HepG2 (cell line): ENCODE data around the gene SLC25A5.

ENCODE experiments used
- CBX2 ChIP-seq, 2 experiments: fragments of 200-600 bp in 1 of 2; sonication (generic); formaldehyde crosslinking in 1 of 2; IDR thresholded peaks; 2 replicates each; pipeline versions ENCODE4 v1.7.0 to v1.8.1; 2018 to 2022; ENCODE audit warnings: low read depth in 2 of 2, low read length in 1 of 2, mild to moderate bottlenecking in 1 of 2, missing genetic modification reagents in 1 of 2
- CREM ChIP-seq, 2 experiments: sonication (generic) in 1 of 2; formaldehyde crosslinking in 1 of 2; IDR thresholded peaks; 2 replicates each; pipeline versions ENCODE4 v1.4.0 to v1.6.1; 2016 to 2020; ENCODE audit warnings: antibody characterized with exemption in 1 of 2, mild to moderate bottlenecking in 1 of 2, missing genetic modification reagents in 1 of 2
- ESRRA ChIP-seq: sonication (generic); formaldehyde crosslinking; IDR thresholded peaks from 2 replicates; pipeline ENCODE4 v1.5.1; 2020; ENCODE audit warnings: mild to moderate bottlenecking, low read depth, missing genetic modification reagents
- GLI4 ChIP-seq: sonication (generic); formaldehyde crosslinking; IDR thresholded peaks from 2 replicates; pipeline ENCODE4 v1.5.1; 2020; ENCODE audit warnings: missing genetic modification reagents, mild to moderate bottlenecking, moderate library complexity, borderline replicate concordance
- KDM5A ChIP-seq: fragments of 200-600 bp; sonication (generic); IDR thresholded peaks from 2 replicates; pipeline ENCODE4 v1.7.0; 2018; ENCODE audit warnings: antibody characterized with exemption, mild to moderate bottlenecking, low read length, borderline replicate concordance
- NCOR1 ChIP-seq: fragments of 200-600 bp; sonication (generic); IDR thresholded peaks from 2 replicates; pipeline ENCODE4 v1.7.0; 2017; ENCODE audit warnings: antibody characterized with exemption, low read length, borderline replicate concordance
- POLR2AphosphoS5 ChIP-seq: IDR thresholded peaks from 2 replicates; pipeline ENCODE4 v1.6.1; 2012; ENCODE audit warnings: low read depth, low read length
- TCF7 ChIP-seq: sonication (generic); IDR thresholded peaks from 2 replicates; pipeline ENCODE4 v1.6.1; 2016; ENCODE audit warnings: antibody characterized with exemption, low read depth
- ZNF317 ChIP-seq: sonication (generic); formaldehyde crosslinking; IDR thresholded peaks from 2 replicates; pipeline ENCODE4 v1.5.0; 2020; ENCODE audit warnings: mild to moderate bottlenecking, missing genetic modification reagents
- ZNF737 ChIP-seq: sonication (generic); formaldehyde crosslinking; IDR thresholded peaks from 2 replicates; pipeline ENCODE4 v1.5.0; 2020; ENCODE audit warnings: missing genetic modification reagents, mild to moderate bottlenecking, borderline replicate concordance
- TF ChIP-seq, protein P1 (sequence below): sonication (generic); formaldehyde crosslinking; conservative IDR thresholded peaks from 2 replicates; pipeline ENCODE4 v1.4.0; 2020; ENCODE audit warnings: missing genetic modification reagents
- TF ChIP-seq, protein P2 (sequence below): sonication (generic); formaldehyde crosslinking; IDR thresholded peaks from 2 replicates; pipeline ENCODE4 v1.5.0; 2020; ENCODE audit warnings: mild to moderate bottlenecking, missing genetic modification reagents, moderate library complexity
- TF ChIP-seq, protein P3 (sequence below), 2 experiments: fragments of 450-650 bp in 1 of 2; sonication (generic) in 1 of 2; formaldehyde crosslinking; IDR thresholded peaks; 2 replicates each; pipeline versions ENCODE4 v1.5.0 to v1.8.0; 2020 to 2022; ENCODE audit warnings: mild to moderate bottlenecking in 1 of 2, missing genetic modification reagents in 1 of 2
- TF ChIP-seq, protein P4 (sequence below): sonication (generic); formaldehyde crosslinking; IDR thresholded peaks from 2 replicates; pipeline ENCODE4 v1.5.1; 2020; ENCODE audit warnings: mild to moderate bottlenecking, missing genetic modification reagents, moderate library complexity

DNA sequence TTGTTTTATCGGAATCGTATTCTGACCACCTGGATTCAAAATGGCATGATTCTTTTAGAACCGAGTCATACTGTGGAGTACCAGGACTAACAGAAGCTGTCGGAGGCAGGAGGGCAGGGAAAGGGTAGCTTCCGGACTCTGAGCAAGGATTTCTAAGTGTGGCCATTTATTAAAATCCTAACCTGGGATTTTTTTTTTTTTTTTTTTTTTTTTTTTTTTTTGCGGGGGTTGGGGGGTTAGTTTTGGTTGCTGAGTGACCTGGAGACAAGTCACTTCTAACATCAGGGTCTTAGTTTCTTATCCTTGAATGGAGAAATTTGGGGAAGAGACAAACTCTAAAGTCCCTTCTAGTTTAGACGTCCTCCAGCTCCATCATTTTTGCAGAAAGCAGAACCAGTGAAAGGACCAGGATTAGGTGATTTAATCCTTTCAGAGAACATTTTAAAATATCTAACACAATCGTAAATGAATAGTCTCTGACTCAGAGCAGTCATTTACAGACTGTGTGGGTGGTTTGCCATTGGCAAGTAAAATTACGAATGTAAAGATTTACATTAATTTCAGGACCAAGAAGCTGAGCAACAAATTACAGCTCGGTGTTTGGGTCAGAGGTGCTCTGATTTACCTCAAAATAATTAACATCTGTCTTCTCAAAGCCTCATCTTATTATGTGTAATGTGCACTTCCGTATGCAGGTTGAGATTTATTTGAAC lies 7.3 kb downstream of the SLC25A5 start:
- TF ChIP-seq NCOR1 (no peak), ZNF317 (no peak), ESRRA (CRISPR knock-in tag) (no peak), CREM (IDR thresholded peaks at IDR 0.05) (no peak), CREM (CRISPR knock-in tag; IDR thresholded peaks at IDR 0.05) (no peak), KDM5A (no peak), TCF7 (no peak), GLI4 (CRISPR knock-in tag) (no peak), POLR2AphosphoS5 (no peak), CBX2 (IDR thresholded peaks at IDR 0.05; ENCODE audit: low read depth, low read length) (no peak), CBX2 (CRISPR knock-in tag; IDR thresholded peaks at IDR 0.05; ENCODE audit: low read depth) (no peak), ZNF737 (CRISPR knock-in tag) (no peak)
- TF ChIP-seq, protein P1, sequence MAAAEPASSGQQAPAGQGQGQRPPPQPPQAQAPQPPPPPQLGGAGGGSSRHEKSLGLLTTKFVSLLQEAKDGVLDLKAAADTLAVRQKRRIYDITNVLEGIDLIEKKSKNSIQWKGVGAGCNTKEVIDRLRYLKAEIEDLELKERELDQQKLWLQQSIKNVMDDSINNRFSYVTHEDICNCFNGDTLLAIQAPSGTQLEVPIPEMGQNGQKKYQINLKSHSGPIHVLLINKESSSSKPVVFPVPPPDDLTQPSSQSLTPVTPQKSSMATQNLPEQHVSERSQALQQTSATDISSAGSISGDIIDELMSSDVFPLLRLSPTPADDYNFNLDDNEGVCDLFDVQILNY (CRISPR knock-in tag) = no peak
- TF ChIP-seq, protein P2, sequence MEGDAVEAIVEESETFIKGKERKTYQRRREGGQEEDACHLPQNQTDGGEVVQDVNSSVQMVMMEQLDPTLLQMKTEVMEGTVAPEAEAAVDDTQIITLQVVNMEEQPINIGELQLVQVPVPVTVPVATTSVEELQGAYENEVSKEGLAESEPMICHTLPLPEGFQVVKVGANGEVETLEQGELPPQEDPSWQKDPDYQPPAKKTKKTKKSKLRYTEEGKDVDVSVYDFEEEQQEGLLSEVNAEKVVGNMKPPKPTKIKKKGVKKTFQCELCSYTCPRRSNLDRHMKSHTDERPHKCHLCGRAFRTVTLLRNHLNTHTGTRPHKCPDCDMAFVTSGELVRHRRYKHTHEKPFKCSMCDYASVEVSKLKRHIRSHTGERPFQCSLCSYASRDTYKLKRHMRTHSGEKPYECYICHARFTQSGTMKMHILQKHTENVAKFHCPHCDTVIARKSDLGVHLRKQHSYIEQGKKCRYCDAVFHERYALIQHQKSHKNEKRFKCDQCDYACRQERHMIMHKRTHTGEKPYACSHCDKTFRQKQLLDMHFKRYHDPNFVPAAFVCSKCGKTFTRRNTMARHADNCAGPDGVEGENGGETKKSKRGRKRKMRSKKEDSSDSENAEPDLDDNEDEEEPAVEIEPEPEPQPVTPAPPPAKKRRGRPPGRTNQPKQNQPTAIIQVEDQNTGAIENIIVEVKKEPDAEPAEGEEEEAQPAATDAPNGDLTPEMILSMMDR (CRISPR knock-in tag) = no peak
- TF ChIP-seq, protein P3, sequence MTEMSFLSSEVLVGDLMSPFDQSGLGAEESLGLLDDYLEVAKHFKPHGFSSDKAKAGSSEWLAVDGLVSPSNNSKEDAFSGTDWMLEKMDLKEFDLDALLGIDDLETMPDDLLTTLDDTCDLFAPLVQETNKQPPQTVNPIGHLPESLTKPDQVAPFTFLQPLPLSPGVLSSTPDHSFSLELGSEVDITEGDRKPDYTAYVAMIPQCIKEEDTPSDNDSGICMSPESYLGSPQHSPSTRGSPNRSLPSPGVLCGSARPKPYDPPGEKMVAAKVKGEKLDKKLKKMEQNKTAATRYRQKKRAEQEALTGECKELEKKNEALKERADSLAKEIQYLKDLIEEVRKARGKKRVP (CRISPR knock-in tag; IDR thresholded peaks at IDR 0.05) = no peak
- TF ChIP-seq, protein P4, sequence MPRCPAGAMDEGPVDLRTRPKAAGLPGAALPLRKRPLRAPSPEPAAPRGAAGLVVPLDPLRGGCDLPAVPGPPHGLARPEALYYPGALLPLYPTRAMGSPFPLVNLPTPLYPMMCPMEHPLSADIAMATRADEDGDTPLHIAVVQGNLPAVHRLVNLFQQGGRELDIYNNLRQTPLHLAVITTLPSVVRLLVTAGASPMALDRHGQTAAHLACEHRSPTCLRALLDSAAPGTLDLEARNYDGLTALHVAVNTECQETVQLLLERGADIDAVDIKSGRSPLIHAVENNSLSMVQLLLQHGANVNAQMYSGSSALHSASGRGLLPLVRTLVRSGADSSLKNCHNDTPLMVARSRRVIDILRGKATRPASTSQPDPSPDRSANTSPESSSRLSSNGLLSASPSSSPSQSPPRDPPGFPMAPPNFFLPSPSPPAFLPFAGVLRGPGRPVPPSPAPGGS (CRISPR knock-in tag) = no peak
